GM12872 (cell line): ENCODE measurements around the gene TMEM63C.

Experiments used
- CTCF ChIP-seq: IDR thresholded peaks from 3 replicates; pipeline ENCODE4 v1.5.1; 2011; ENCODE audit warnings: low read depth, mild to moderate bottlenecking, low read length, moderate library complexity; ENCODE audit not compliant: insufficient read depth

The TMEM63C gene

GRCh38 chr14:77158882-77159255 lies 22.7 kb upstream of the TMEM63C start:
- TF ChIP-seq CTCF, result no peak

DNA sequence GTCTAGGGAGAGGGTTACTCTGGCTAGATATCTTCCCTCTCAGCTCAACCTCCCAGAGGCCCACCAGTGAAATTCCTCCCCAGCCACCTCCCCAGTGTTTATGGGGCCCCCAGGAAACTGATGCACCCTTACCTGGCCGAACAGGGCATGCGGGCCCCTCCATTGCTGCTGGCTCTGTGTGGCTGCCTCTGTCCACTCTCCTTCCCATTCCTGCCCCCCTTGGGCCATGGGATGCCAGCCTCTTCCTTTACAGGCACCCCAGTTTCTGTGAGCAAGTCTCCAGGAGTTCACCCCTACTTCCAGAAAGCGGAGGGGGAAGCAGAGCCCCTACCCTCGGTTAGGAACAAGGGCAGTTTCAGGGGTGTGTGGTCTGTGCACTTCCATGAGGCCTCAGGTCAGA lies 20.6 kb upstream of the TMEM63C start:
- no peak for TF ChIP-seq CTCF

DNA sequence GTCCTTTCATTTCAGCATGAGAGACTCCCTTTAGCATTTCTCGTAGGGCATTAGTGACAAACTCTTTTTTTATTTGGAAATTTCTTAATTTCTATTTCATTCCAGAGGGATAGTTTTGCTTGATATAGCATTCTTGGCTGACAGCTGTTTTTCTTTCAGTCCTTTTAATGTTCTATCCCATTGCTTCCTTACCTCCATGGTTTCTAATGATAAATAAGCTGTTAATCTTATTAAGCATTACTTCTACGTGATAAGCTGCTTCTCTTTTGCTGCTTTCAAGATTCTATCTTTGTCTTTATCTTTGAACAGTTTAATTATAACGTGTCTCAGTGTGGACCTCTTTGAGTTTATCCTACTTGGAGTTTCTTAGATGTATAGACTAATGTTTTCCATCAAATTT lies 11.6 kb upstream of the TMEM63C start:
- no peak for TF ChIP-seq CTCF

- no peak for TF ChIP-seq CTCF
Measured at GRCh38 chr14:77172916-77173315, 8.7 kb upstream of the TMEM63C start.

DNA sequence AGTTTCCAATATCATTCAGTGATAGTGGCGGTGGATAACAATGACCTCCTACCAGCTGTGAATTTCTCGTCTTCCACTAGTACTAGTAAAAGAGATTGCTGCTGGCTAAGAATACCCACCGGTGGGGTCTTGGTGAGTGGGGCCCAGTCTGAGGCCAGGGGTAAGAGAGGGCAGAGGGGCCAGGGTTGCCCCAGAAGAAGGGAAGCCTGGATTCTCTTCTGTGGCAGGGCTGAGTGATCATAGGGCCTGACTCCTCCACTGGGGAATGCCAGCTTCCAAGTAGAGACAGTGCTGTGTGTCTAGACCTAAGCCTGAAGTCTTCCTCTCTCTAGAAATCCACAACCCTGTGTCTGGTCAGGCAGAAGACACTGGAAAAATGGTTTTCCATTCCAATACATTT lies 5.8 kb upstream of the TMEM63C start:
- TF ChIP-seq CTCF, result no peak

DNA sequence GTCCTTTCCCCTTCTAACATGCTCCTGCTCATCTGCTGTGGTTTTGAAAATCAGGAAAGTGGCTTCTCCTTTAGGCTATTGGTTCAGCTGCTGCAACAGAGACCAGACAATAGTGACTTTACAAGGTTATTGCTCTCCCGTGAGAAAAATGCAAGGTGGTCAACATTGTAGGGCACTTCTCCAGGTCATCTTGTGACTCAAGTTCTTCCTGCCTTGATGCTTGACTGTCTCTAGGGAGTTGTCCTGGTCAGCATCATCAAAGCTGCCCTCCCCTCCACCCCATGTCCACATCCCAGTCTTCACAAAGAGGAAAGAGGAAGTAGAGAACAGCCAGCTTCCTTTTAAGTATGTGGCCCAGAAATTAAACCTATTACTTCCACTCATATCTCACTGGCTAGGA lies 3.9 kb upstream of the TMEM63C start:
- TF ChIP-seq CTCF, result no peak

DNA sequence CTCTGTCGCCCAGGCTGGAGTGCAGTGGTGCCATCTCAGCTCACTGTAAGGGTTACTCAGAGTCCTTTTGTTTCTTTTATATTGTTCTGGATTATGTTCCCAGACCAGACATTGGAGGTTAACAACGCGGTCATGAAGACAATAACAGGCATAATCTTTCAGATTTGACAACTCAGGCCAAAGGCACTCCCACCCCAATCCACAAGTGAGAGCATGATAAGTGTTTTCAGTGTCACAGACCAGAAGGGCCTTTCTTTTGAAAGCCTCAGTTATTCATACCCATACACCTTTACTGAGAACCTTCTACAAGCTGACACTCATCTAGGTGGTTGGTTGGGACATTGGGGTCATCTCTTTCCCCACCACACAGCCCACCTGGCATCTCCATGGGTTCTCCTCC lies 2.9 kb upstream of the TMEM63C start:
- TF ChIP-seq CTCF, result no peak

DNA sequence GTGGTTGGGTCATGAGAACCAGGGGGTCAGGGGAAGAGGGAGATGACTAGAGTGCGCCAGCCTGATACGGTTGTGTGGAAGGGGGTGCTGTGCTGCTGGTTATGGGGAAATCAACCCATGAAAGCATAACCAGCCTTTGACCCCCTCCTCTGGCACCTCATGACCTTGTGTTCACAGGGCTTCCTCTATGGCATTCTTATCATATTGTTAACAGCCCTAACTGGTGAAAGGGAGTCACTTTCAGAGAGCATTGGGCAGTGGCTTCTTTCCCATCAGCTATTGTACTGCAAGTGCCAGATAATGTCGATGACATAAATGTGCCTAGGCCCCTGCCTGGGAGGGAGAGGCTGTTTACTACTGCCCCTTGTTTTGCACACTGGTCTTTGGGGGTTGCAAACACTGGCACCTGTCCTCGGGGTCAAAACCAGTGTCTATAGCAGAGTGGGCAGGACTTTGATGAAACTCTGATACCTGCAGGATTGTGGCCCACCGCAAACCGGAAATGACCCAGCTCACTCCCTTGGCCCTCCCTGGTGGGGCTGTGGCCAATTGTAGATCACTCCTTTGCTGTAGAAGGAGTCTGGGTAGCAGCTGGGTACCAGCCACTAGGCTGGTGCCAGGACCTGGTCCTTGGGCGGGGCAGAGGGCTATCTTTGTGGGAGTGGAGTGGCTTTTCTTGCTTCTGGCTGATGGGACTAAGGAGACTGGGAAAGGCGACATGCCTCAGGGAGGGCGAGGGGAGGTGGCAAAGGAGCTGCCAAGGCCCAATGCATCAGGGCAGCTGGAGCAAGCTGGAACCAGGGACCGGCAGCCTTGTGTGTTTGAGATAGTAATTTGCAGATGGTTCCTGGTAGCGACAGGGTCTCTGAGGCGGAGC lies 634 bp upstream of the TMEM63C start:
- TF ChIP-seq CTCF, result no peak
